GM04503 (cell line): ENCODE measurements around the gene STAT6.
"Not testable (repeated sequence)": the region's sequence is repeated elsewhere in the genome, so short reads cannot be mapped to it uniquely, and the experiment has no call there.

ENCODE experiments used
- DNase-seq: peaks from one replicate; pipeline ENCODE4 v3.0.0-alpha.2; 2012; ENCODE audit warnings: low read depth

Gene STAT6

DNA sequence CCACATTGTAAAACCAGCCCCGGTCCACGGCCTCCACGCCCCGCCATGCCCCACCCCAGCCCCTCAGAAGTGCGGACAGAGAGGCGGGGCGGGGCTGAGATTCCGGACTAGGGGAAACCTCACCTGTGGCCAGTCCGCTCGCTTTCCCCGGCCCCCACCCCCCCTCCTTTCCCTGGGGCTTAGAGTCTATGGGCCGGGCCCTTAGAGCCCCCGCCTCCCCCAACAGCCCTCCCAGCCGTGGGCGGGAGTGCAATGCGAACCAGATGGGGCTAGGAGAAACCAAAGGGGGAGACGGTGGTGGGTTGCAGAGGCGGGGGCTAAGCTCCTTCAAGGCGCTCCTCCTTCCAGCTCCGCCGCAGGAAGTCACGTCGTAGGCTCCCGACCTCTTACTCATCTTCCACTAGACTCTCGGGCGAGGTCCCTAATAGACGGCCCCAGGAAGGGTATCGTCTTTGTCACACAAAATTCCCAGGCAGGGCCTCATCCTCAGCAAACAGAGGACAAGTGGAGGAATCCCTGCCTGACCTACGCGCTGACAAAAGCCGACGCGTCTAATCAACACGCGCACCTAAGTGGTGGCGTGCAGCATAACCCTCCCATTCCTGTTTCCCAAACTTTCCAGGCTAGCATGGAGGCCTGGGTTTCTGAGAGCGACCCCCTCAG, 23.3 kb downstream of the STAT6 start:
- DNase-seq = peak; percentile 71

GRCh38 chr12:57087010-57087690, 24.0 kb downstream of the STAT6 start:
- DNase-seq = no peak

DNA sequence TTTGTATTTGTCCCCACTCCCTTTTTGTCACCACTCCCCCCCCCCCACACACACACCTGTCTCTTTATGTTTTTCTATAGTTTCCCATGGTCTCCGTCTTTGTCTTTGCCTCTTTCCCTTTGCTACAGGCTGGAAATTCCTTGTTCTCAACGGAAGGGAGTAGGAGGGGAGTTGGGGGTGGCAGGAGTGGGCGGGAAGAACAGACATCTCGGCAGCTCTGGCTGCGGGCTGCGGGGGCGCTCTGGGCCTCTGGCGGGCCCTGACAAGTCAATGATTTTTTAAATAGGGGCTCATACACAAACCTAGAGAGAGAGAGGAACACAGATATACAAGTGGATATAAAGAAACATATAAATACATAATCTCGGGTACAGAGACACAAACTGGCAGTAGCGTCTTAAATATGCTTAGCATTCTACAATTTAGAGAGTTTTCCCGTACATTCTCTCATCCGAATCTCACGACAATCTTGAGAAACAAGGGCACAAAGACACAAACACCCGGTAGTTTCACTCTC, 24.6 kb downstream of the STAT6 start:
- DNase-seq = no peak

GRCh38 chr12:57085999-57086492, 25.1 kb downstream of the STAT6 start:
- no peak for DNase-seq

- no peak for DNase-seq
Observed at GRCh38 chr12:57080855-57081254, 30.3 kb downstream of the STAT6 start.

- no peak for DNase-seq
Observed at GRCh38 chr12:57079821-57080220, 31.3 kb downstream of the STAT6 start.

- DNase-seq = peak; percentile 100
Observed at GRCh38 chr12:57078519-57079404, 32.4 kb downstream of the STAT6 start, which contains the start of gene NEMP1. Gene NEMP1 (minus strand): TSS chr12:57078791. CDS start chr12:57078745, 46 bp downstream.

- not testable (repeated sequence) for DNase-seq
Observed at GRCh38 chr12:57073566-57074450, 37.4 kb downstream of the STAT6 start.

GRCh38 chr12:57072661-57073060, 38.5 kb downstream of the STAT6 start:
- DNase-seq = no peak

GRCh38 chr12:57069523-57069922, 41.6 kb downstream of the STAT6 start:
- no peak for DNase-seq

- DNase-seq = no peak
Observed at GRCh38 chr12:57066245-57066644, 44.9 kb downstream of the STAT6 start.

DNA sequence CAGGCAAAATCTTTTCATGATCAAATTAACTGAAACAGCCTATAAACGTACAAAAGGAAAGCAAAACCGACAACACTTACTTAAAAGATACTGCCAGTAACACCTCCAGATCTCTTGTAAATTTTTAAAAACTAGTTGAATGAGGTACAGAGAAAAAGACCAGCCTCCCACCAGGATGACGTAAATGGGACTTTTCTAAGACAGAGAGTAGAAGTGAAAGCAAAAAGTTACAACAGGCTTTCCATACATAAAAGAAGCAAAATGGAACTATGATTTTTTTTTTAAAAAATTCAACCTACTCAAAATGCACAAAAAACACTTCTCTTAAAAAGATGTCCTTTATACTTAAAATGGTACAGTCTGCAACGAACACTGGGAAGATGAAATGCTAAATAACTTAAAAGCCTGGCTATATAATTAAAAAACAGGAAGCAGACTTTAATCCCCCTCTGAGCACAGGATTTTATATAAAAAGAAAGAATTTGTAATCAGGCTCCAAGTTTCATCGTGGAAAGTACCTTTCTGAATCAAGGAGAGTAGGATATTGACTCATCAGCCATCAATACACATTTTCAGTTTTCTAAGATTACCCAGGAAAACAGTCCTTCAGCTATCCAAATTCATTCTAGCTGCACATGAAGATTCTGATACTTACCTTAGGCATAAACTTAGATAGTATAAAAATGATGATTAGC, 47.0 kb downstream of the STAT6 start:
- DNase-seq = no peak

DNA sequence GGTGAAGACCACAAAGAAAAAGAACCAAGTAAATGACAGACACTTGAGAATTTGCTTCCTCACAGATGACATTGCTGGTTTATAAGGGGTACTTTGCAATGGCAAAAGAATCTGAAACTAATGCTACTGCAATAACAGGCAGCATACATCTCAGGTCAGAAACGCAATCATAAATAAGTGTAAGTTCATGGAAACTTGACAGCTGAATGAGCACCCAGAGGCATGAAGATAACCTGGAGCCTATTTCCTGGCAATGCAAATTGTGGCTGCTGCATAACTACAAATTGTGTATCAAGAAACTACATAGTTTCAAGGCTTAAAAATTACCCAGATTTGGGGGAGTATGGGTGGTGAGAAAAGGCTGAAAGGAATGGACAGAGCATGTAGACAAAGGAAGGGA, 52.7 kb downstream of the STAT6 start:
- DNase-seq = no peak

GRCh38 chr12:57057067-57057751, 54.0 kb downstream of the STAT6 start:
- no peak for DNase-seq

- DNase-seq = no peak
Observed at GRCh38 chr12:57055824-57056223, 55.3 kb downstream of the STAT6 start.

DNA sequence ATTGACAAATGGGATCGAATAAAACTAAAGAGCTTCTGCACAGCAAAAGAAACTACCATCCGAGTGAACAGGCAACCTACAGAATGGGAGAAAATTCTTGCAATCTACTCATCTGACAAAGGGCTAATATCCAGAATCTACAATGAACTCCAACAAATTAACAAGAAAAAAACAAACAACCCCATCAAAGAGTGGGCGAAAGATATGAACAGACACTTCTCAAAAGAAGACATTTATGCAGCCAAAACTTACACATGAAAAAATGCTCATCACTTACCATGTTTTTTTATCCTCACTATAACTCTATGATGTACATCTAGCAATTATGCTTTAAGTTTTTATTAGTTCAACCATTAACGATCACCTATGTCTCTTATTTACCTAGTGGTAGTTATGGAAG, 57.3 kb downstream of the STAT6 start:
- DNase-seq = not testable (repeated sequence)

GRCh38 chr12:57053146-57053545, 58.0 kb downstream of the STAT6 start:
- DNase-seq = not testable (repeated sequence)

DNA sequence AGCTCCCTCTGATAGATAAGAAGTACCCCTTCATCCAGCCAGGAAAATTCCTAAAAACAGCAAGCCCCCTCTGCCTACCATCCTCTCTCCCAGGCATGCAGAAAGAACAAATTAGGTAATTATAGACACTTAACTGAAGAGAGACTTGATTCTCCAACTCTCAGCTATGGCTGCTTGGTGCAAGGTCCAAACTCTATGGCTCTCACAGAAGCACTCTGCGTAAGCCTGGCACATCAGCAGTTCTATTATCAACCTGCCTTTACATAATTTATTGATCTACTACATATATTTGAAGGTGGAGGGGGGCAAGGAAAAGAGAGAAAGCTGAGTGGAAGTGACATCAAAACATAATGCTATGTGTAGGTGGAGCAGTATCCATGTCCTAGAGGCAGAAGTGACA, 60.2 kb downstream of the STAT6 start:
- no peak for DNase-seq

GRCh38 chr12:57049890-57050289, 61.3 kb downstream of the STAT6 start, which contains the start of gene MYO1A:
Gene MYO1A (minus strand): TSS chr12:57050129. CDS start chr12:57048323, 1,806 bp downstream.
- no peak for DNase-seq

DNA sequence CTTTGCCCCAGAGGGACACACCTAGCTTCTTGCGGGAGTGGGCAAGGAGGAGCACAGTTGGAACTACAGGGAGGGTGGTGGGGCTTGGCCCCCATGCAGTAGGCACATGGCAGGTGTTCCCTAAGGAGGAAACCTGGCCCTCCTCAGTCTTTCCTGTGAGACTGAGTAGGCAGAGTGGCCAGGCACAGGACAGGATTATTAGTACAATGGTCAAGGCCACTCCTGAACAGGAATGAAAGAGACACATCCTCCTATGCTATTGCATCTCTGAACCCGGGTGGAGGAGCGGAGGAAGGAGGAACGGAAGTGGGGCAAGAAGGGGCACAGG, 62.1 kb downstream of the STAT6 start:
- no peak for DNase-seq
